ENCODE measurements around the gene EID3.

EID3 gene

GRCh38 chr12:104290320-104290719 lies 13.2 kb upstream of the EID3 start:
- DNase-seq (ENCODE audit: low read depth): peak; percentile 22

DNA sequence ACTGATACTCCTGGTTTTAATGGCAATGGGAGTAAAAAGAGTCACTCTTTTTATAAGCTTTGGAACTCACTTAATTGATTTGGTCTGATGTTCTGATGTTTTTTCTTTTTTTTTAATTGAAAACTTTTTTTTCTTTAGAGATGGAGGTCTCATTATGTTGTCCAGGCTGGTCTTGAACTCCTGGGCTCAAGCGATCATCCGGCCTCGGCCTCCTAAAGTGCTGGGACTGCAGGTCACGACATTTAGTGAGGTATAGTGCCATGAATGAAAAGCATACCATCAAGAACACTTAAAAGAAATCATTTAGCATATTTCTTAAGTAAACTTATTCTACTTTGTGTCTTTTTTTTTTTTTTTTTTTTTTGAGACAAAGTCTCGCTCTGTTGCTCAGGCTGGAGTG lies 12.7 kb upstream of the EID3 start:
- peak; percentile 15 for DNase-seq (ENCODE audit: low read depth)

- DNase-seq (ENCODE audit: low read depth): peak; percentile 10
Observed at GRCh38 chr12:104291867-104292524, 11.5 kb upstream of the EID3 start.

- DNase-seq (ENCODE audit: low read depth): peak; percentile 60
Observed at GRCh38 chr12:104292872-104293794, 10.4 kb upstream of the EID3 start.

GRCh38 chr12:104294158-104294859 lies 9.2 kb upstream of the EID3 start:
- DNase-seq (ENCODE audit: low read depth): peak; percentile 68

- DNase-seq (ENCODE audit: low read depth): peak; percentile 23
Observed at GRCh38 chr12:104294927-104295668, 8.4 kb upstream of the EID3 start.

DNA sequence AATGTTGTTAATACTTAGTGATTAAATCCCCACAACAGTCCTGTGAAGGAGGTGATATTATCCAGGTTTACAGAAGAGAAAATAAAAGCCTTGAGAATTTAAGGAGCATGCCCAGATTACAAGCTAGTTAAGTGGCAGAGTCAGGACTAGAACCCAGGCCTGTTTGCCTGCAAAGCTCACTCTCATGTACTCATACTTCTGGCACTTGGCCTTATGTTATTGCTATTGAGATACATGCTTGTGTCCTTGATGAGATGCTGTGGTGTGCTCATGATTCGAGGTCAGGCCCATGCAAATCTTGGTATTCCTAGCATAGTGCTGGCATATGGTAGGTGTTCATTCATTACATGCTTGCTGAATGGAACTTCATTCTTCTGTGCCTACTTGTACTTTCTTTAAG lies 7.6 kb upstream of the EID3 start:
- DNase-seq (ENCODE audit: low read depth): peak; percentile 51

- DNase-seq (ENCODE audit: low read depth): peak; percentile 3
Observed at GRCh38 chr12:104296718-104297117, 6.8 kb upstream of the EID3 start.

DNA sequence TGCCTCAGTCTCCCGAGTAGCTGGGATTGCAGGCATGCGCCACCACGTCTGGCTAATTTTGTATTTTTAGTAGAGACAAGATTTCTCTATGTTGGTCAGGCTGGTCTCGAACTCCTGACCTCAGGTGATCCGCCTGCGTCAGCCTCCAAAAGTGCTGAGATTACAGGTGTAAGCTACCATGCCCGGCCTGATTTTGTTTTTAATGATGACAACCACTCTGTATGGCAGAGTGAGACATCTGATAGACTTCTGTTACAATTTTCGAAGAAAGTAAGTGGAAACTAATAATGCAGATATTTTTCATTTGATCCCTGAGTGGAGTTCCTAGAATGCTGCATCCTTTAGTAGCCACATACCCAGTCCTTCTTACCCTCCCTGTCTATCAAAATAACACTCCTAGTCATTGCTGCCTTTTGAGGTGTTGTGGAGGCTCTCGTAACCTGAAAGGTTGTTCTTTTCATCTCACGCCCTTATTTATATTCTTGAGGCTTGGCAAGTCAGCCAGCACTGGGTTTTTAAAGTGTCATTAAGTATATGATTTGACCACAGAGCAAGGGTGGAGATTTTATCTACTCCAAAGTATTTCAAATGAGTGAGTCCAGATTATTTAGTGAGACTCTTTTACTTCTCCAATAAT lies 5.9 kb upstream of the EID3 start:
- DNase-seq (ENCODE audit: low read depth): peak; percentile 54

DNA sequence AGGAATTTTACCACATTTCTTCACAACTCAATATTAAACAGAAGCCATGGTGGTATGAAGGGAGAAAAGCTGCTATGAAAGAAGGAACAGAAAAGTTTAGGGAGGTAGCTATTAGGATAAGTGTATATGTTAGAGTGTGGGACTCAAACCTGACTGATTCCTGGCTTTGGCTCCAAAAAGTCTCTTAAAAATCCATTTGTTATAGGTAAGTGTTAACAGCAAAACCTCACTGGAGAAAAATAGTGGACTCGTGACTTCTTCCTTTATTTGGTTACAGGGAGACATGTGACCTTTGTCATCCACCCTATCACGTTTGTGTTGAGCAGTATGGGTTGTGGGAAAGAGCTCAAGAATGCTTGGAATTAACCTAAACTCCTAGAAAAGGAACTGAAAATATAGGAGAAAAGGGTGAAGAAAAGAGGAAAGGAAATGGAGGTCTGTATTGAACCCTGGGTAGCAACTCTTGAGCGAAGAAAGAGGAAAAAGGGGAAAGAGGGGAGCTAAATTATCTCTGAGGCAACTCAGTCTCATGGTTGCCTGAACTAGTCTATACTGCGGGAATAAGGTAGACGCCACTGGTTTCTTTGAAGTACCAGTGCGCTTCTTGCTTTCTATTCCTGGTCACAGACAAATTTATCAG lies 3.6 kb upstream of the EID3 start:
- DNase-seq (ENCODE audit: low read depth): peak; percentile 59

- peak; percentile 69 for DNase-seq (ENCODE audit: low read depth)
Observed at GRCh38 chr12:104304261-104305009, 896 bp downstream of the EID3 start.

- DNase-seq (ENCODE audit: low read depth): no peak
Observed at GRCh38 chr12:104305349-104305748, 1.8 kb downstream of the EID3 start.

GRCh38 chr12:104306376-104306775 lies 2.8 kb downstream of the EID3 start:
- no peak for DNase-seq (ENCODE audit: low read depth)

GRCh38 chr12:104306943-104307654 lies 3.6 kb downstream of the EID3 start:
- no peak for DNase-seq (ENCODE audit: low read depth)

GRCh38 chr12:104307655-104308000 lies 4.1 kb downstream of the EID3 start:
- no peak for DNase-seq (ENCODE audit: low read depth)

GRCh38 chr12:104309446-104309993 lies 6.0 kb downstream of the EID3 start:
- no peak for DNase-seq (ENCODE audit: low read depth)

GRCh38 chr12:104310751-104311633 lies 7.5 kb downstream of the EID3 start:
- no peak for DNase-seq (ENCODE audit: low read depth)

DNA sequence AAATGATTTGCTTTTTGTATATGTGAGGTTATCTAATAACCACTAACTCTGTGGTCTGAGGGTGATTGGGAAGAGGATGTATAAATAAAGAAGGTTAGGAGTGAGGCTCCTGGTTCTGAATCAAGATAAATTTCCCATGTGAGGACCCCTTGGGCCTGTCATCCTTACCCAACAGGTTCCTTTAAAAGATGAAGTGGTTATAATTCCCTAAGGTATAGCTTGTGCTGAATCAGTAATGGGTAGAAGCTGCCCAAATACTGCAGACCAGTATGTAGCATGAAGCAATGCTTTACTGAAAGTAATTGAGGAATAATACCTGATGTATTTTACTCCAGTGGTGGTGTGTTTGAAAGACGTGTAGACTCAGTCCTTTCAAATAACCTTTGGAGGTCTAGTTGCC lies 8.7 kb downstream of the EID3 start:
- no peak for DNase-seq (ENCODE audit: low read depth)

All from EH (cell line).